NCI-H748 treated with DMSO at 0.1 percent for 48 hours (cell line): ENCODE measurements around the gene AIM2.
"Not testable (repeated sequence)": the region's sequence is repeated elsewhere in the genome, so short reads cannot be mapped to it uniquely, and the experiment has no call there.

Source experiments
- DNase-seq: peaks from one replicate; lab custom pipeline; 2025; lab: John Stamatoyannopoulos, UW

AIM2 gene

GRCh38 chr1:159079525-159079924, 3.0 kb upstream of the AIM2 start:
- DNase-seq, result no peak

GRCh38 chr1:159077120-159077961, 775 bp upstream of the AIM2 start:
- no peak for DNase-seq

GRCh38 chr1:159071970-159072582, 4.5 kb downstream of the AIM2 start:
- DNase-seq, result peak; percentile 29

- no peak for DNase-seq
These were observed 7.7 kb downstream of the AIM2 start for GRCh38 chr1:159068886-159069285.

GRCh38 chr1:159067699-159068621, 8.6 kb downstream of the AIM2 start:
- no peak for DNase-seq

GRCh38 chr1:159066108-159066507, 10.5 kb downstream of the AIM2 start:
- no peak for DNase-seq

- no peak for DNase-seq
These were observed 11.5 kb downstream of the AIM2 start for GRCh38 chr1:159065106-159065505.

- no peak for DNase-seq
These were observed 17.8 kb downstream of the AIM2 start for GRCh38 chr1:159058751-159059150.

GRCh38 chr1:159056069-159056698, 20.4 kb downstream of the AIM2 start:
- DNase-seq, result no peak

- no peak for DNase-seq
These were observed 21.4 kb downstream of the AIM2 start for GRCh38 chr1:159055181-159055641.

- DNase-seq, result no peak
These were observed 22.1 kb downstream of the AIM2 start for GRCh38 chr1:159054427-159054826.

GRCh38 chr1:159051436-159051835, 25.1 kb downstream of the AIM2 start:
- no peak for DNase-seq

- DNase-seq, result not testable (repeated sequence)
These were observed 30.1 kb downstream of the AIM2 start for GRCh38 chr1:159046486-159046885.

GRCh38 chr1:159040893-159041724, 35.5 kb downstream of the AIM2 start:
- no peak for DNase-seq

- no peak for DNase-seq
These were observed 36.4 kb downstream of the AIM2 start for GRCh38 chr1:159040206-159040605.

- no peak for DNase-seq
These were observed 45.6 kb downstream of the AIM2 start for GRCh38 chr1:159030877-159031447.

GRCh38 chr1:159030311-159030710, 46.3 kb downstream of the AIM2 start:
- no peak for DNase-seq

GRCh38 chr1:159026841-159027240, 49.7 kb downstream of the AIM2 start:
- DNase-seq, result not testable (repeated sequence)

- no peak for DNase-seq
These were observed 51.5 kb downstream of the AIM2 start for GRCh38 chr1:159025043-159025442.

GRCh38 chr1:159023723-159024122, 52.8 kb downstream of the AIM2 start:
- no peak for DNase-seq
